ENCODE data around the gene SSH2.
"Not testable (repeated sequence)": the region's sequence is repeated elsewhere in the genome, so short reads cannot be mapped to it uniquely, and the experiment has no call there.

SSH2 gene

GRCh38 chr17:29726715-29727252 is 203.2 kb downstream of the SSH2 start:
- peaks cover 10% of the 10 kb centered on the region for H3K9me3 Mint-ChIP-seq
- H3K27me3 Mint-ChIP-seq (ENCODE audit: low read depth) = no peaks in the 10 kb centered on the region
- peak overlapping the region; percentile 37 for H3K4me3 Mint-ChIP-seq
- peak overlapping the region; percentile 35 for H3K27ac Mint-ChIP-seq
- no peak for DNase-seq (ENCODE audit: low spot score)
- peaks cover 48% of the 10 kb centered on the region for H3K4me1 Mint-ChIP-seq (ENCODE audit: low read depth)
- peaks cover 41% of the 10 kb centered on the region for H3K36me3 Mint-ChIP-seq (ENCODE audit: low read depth)

GRCh38 chr17:29725408-29725807 is 204.6 kb downstream of the SSH2 start:
- peaks cover 53% of the 10 kb centered on the region for H3K4me1 Mint-ChIP-seq (ENCODE audit: low read depth)
- H3K4me3 Mint-ChIP-seq; DNase-seq (ENCODE audit: low spot score); H3K27me3 Mint-ChIP-seq (ENCODE audit: low read depth); H3K9me3 Mint-ChIP-seq: not testable (repeated sequence)
- H3K36me3 Mint-ChIP-seq (ENCODE audit: low read depth) = peaks cover 44% of the 10 kb centered on the region
- H3K27ac Mint-ChIP-seq = peak overlapping the region; percentile 49

GRCh38 chr17:29723278-29724047 is 206.6 kb downstream of the SSH2 start:
- H3K4me3 Mint-ChIP-seq = peak overlapping the region; percentile 62
- peak overlapping the region; percentile 78 for H3K27ac Mint-ChIP-seq
- peaks cover 5% of the 10 kb centered on the region for H3K9me3 Mint-ChIP-seq
- no peaks in the 10 kb centered on the region for H3K27me3 Mint-ChIP-seq (ENCODE audit: low read depth)
- peaks cover 49% of the 10 kb centered on the region for H3K4me1 Mint-ChIP-seq (ENCODE audit: low read depth)
- no peak for DNase-seq (ENCODE audit: low spot score)
- H3K36me3 Mint-ChIP-seq (ENCODE audit: low read depth) = peaks cover 33% of the 10 kb centered on the region

GRCh38 chr17:29722411-29723198 is 207.4 kb downstream of the SSH2 start:
- Mint-ChIP-seq H3K36me3 (ENCODE audit: low read depth) (peaks cover 33% of the 10 kb centered on the region), H3K9me3 (no peaks in the 10 kb centered on the region), H3K27ac (peak overlapping the region; percentile 78), H3K4me3 (peak overlapping the region; percentile 62), H3K27me3 (ENCODE audit: low read depth) (no peaks in the 10 kb centered on the region), H3K4me1 (ENCODE audit: low read depth) (peaks cover 46% of the 10 kb centered on the region)
- no peak for DNase-seq (ENCODE audit: low spot score)

- Mint-ChIP-seq H3K9me3 (no peaks in the 10 kb centered on the region), H3K36me3 (ENCODE audit: low read depth) (peaks cover 41% of the 10 kb centered on the region), H3K4me1 (ENCODE audit: low read depth) (peaks cover 34% of the 10 kb centered on the region), H3K27me3 (ENCODE audit: low read depth) (no peaks in the 10 kb centered on the region), H3K27ac (no peak overlapping the region), H3K4me3 (no peak overlapping the region)
- no peak for DNase-seq (ENCODE audit: low spot score)
Observed at GRCh38 chr17:29720551-29720950, 209.5 kb downstream of the SSH2 start.

- H3K9me3 Mint-ChIP-seq = no peaks in the 10 kb centered on the region
- H3K27me3 Mint-ChIP-seq (ENCODE audit: low read depth) = no peaks in the 10 kb centered on the region
- no peak overlapping the region for H3K27ac Mint-ChIP-seq
- peaks cover 38% of the 10 kb centered on the region for H3K36me3 Mint-ChIP-seq (ENCODE audit: low read depth)
- no peak overlapping the region for H3K4me3 Mint-ChIP-seq
- peaks cover 35% of the 10 kb centered on the region for H3K4me1 Mint-ChIP-seq (ENCODE audit: low read depth)
- DNase-seq (ENCODE audit: low spot score) = no peak
Observed at GRCh38 chr17:29719469-29719868, 210.6 kb downstream of the SSH2 start.

GRCh38 chr17:29718446-29719039 is 211.5 kb downstream of the SSH2 start:
- H3K36me3 Mint-ChIP-seq (ENCODE audit: low read depth) = peaks cover 38% of the 10 kb centered on the region
- no peaks in the 10 kb centered on the region for H3K27me3 Mint-ChIP-seq (ENCODE audit: low read depth)
- no peak for DNase-seq (ENCODE audit: low spot score)
- H3K9me3 Mint-ChIP-seq = no peaks in the 10 kb centered on the region
- peaks cover 34% of the 10 kb centered on the region for H3K4me1 Mint-ChIP-seq (ENCODE audit: low read depth)
- H3K27ac Mint-ChIP-seq = no peak overlapping the region
- no peak overlapping the region for H3K4me3 Mint-ChIP-seq

- Mint-ChIP-seq H3K4me3 (no peak overlapping the region), H3K9me3 (no peaks in the 10 kb centered on the region), H3K27ac (no peak overlapping the region), H3K36me3 (ENCODE audit: low read depth) (peaks cover 34% of the 10 kb centered on the region), H3K4me1 (ENCODE audit: low read depth) (peaks cover 28% of the 10 kb centered on the region), H3K27me3 (ENCODE audit: low read depth) (no peaks in the 10 kb centered on the region)
- DNase-seq (ENCODE audit: low spot score) = no peak
Observed at GRCh38 chr17:29717817-29718216, 212.2 kb downstream of the SSH2 start.

- Mint-ChIP-seq H3K9me3 (no peaks in the 10 kb centered on the region), H3K36me3 (ENCODE audit: low read depth) (peaks cover 35% of the 10 kb centered on the region), H3K4me1 (ENCODE audit: low read depth) (peaks cover 17% of the 10 kb centered on the region), H3K27me3 (ENCODE audit: low read depth) (no peaks in the 10 kb centered on the region), H3K4me3 (no peak overlapping the region), H3K27ac (no peak overlapping the region)
- no peak for DNase-seq (ENCODE audit: low spot score)
Observed at GRCh38 chr17:29716566-29716965, 213.5 kb downstream of the SSH2 start.

GRCh38 chr17:29715680-29716079 is 214.3 kb downstream of the SSH2 start:
- Mint-ChIP-seq H3K4me3 (no peak overlapping the region), H3K4me1 (ENCODE audit: low read depth) (peaks cover 21% of the 10 kb centered on the region), H3K27me3 (ENCODE audit: low read depth) (no peaks in the 10 kb centered on the region), H3K27ac (no peak overlapping the region), H3K9me3 (no peaks in the 10 kb centered on the region), H3K36me3 (ENCODE audit: low read depth) (peaks cover 36% of the 10 kb centered on the region)
- DNase-seq (ENCODE audit: low spot score) = no peak

GRCh38 chr17:29714146-29714545 is 215.9 kb downstream of the SSH2 start:
- Mint-ChIP-seq H3K9me3 (no peaks in the 10 kb centered on the region), H3K27ac (no peak overlapping the region), H3K36me3 (ENCODE audit: low read depth) (peaks cover 38% of the 10 kb centered on the region), H3K27me3 (ENCODE audit: low read depth) (no peaks in the 10 kb centered on the region), H3K4me3 (no peak overlapping the region), H3K4me1 (ENCODE audit: low read depth) (peaks cover 22% of the 10 kb centered on the region)
- no peak for DNase-seq (ENCODE audit: low spot score)

GRCh38 chr17:29713626-29714025 is 216.4 kb downstream of the SSH2 start:
- H3K27me3 Mint-ChIP-seq (ENCODE audit: low read depth) = no peaks in the 10 kb centered on the region
- H3K9me3 Mint-ChIP-seq = no peaks in the 10 kb centered on the region
- H3K36me3 Mint-ChIP-seq (ENCODE audit: low read depth) = peaks cover 37% of the 10 kb centered on the region
- peaks cover 22% of the 10 kb centered on the region for H3K4me1 Mint-ChIP-seq (ENCODE audit: low read depth)
- DNase-seq (ENCODE audit: low spot score) = no peak
- H3K4me3 Mint-ChIP-seq = no peak overlapping the region
- peak overlapping the region; percentile 55 for H3K27ac Mint-ChIP-seq

GRCh38 chr17:29711588-29712385 is 218.2 kb downstream of the SSH2 start:
- H3K9me3 Mint-ChIP-seq = no peaks in the 10 kb centered on the region
- peaks cover 22% of the 10 kb centered on the region for H3K4me1 Mint-ChIP-seq (ENCODE audit: low read depth)
- no peaks in the 10 kb centered on the region for H3K27me3 Mint-ChIP-seq (ENCODE audit: low read depth)
- no peak overlapping the region for H3K4me3 Mint-ChIP-seq
- DNase-seq (ENCODE audit: low spot score) = no peak
- H3K36me3 Mint-ChIP-seq (ENCODE audit: low read depth) = peaks cover 25% of the 10 kb centered on the region
- H3K27ac Mint-ChIP-seq = no peak overlapping the region
